H1 (cell line): ENCODE data around the gene CPXM2. TPM values are rescaled to one million over a fixed set of nuclear protein-coding genes. Genes with fewer than 3 reads are reported as not detected.
A peak's percentile ranks its signal among the peaks of the same experiment; 100 is the strongest.

ENCODE experiments used
- CTCF ChIA-PET: fragments of 300-600 bp; sonication (Branson Sonifier 250); formaldehyde crosslinking; loops from one replicate; lab custom pipeline; 2021; ENCODE audit not compliant: partially characterized antibody; lab: Charles Lee
- POLR2A ChIA-PET: fragments of 300-600 bp; sonication (Branson Sonifier 250); formaldehyde crosslinking; loops from one replicate; lab custom pipeline; 2021; ENCODE audit warnings: inconsistent platforms; ENCODE audit not compliant: partially characterized antibody; lab: Charles Lee
- DNase-seq, 2 experiments: peaks; one replicate each; pipeline versions ENCODE4 v3.0.0 to v3.0.0-alpha.2; 2010 to 2022; ENCODE audit warnings: low spot score in 2 of 2, low read depth in 1 of 2, mixed read lengths in 1 of 2
- FAIRE-seq: peaks from 2 replicates; lab custom pipeline; 2011; peaks lifted over from hg19 to GRCh38; lab: Jason Lieb, UNC
- H2AFZ ChIP-seq: 2 replicates; pipeline ENCODE4 v1.8.1; 2012; ENCODE audit warnings: low read length, inconsistent platforms
- H2AK5ac ChIP-seq: 2 replicates; pipeline ENCODE4 v1.6.1; 2013; ENCODE audit warnings: low read depth, low read length
- H2BK120ac ChIP-seq: replicated peaks from 2 replicates; pipeline ENCODE3; 2013; ENCODE audit warnings: low read depth, low read length, inconsistent platforms
- H2BK12ac ChIP-seq: 2 replicates; pipeline ENCODE4 v1.6.1; 2013; ENCODE audit warnings: low read depth, low read length
- H2BK15ac ChIP-seq: 2 replicates; pipeline ENCODE4 v1.6.1; 2013; ENCODE audit warnings: low read length
- H2BK20ac ChIP-seq: 2 replicates; pipeline ENCODE4 v1.6.1; 2013; ENCODE audit warnings: low read length
- H2BK5ac ChIP-seq: 2 replicates; pipeline ENCODE4 v1.6.1; 2013; ENCODE audit warnings: low read depth, low read length
- H3K14ac ChIP-seq: 2 replicates; pipeline ENCODE4 v1.6.1; 2013; ENCODE audit warnings: inconsistent platforms; ENCODE audit not compliant: insufficient read length
- H3K18ac ChIP-seq: 2 replicates; pipeline ENCODE4 v1.6.1; 2013; ENCODE audit warnings: low read length; ENCODE audit errors: extremely low read depth
- H3K23ac ChIP-seq: 2 replicates; pipeline ENCODE4 v1.6.1; 2013; ENCODE audit warnings: inconsistent platforms; ENCODE audit not compliant: insufficient read length
- H3K23me2 ChIP-seq: 2 replicates; pipeline ENCODE4 v1.6.1; 2013; ENCODE audit warnings: low read depth, low read length
- H3K27ac ChIP-seq: 2 replicates; pipeline ENCODE4 v1.6.1; 2011; ENCODE audit warnings: low read depth, low read length, inconsistent platforms
- H3K27me3 ChIP-seq, 4 experiments: replicated peaks in 1 of 4; 1 replicate in 1 of 4; 2 replicates in 3 of 4; pipeline versions ENCODE4 v1.6.1 to v1.8.1; 2011 to 2013; ENCODE audit warnings: low read length in 3 of 4, mild to moderate bottlenecking in 3 of 4, inconsistent platforms in 2 of 4, mixed read lengths in 2 of 4, moderate library complexity in 1 of 4; ENCODE audit not compliant: control insufficient read depth in 3 of 4, insufficient read depth in 3 of 4; ENCODE audit errors: extremely low read depth in 1 of 4
- H3K36me3 ChIP-seq, 4 experiments: 2 replicates each; pipeline versions ENCODE4 v1.6.1 to v1.8.1; 2011 to 2013; ENCODE audit warnings: mild to moderate bottlenecking in 4 of 4, low read length in 3 of 4, moderate library complexity in 2 of 4, control low read depth in 1 of 4, inconsistent platforms in 1 of 4; ENCODE audit not compliant: insufficient read depth in 4 of 4, control insufficient read depth in 2 of 4
- H3K4ac ChIP-seq: replicated peaks from 2 replicates; pipeline ENCODE3; 2013; ENCODE audit warnings: low read length, low read depth, mixed read lengths, inconsistent platforms; ENCODE audit not compliant: insufficient read length
- H3K4me1 ChIP-seq, 4 experiments: replicated peaks in 1 of 4; 1 replicate in 1 of 4; 2 replicates in 3 of 4; pipeline versions ENCODE4 v1.6.1 to v1.8.1; 2011 to 2013; ENCODE audit warnings: low read length in 3 of 4, inconsistent platforms in 2 of 4, mixed read lengths in 1 of 4; ENCODE audit not compliant: insufficient read depth in 4 of 4, control insufficient read depth in 3 of 4
- H3K4me2 ChIP-seq, 2 experiments: 2 replicates each; pipeline versions ENCODE4 v1.6.1 to v1.8.1; 2011 to 2013; ENCODE audit warnings: low read depth in 2 of 2, low read length in 2 of 2, control low read depth in 1 of 2, inconsistent platforms in 1 of 2, mild to moderate bottlenecking in 1 of 2; ENCODE audit not compliant: insufficient read depth in 1 of 2
- H3K4me3 ChIP-seq, 4 experiments: fragments of 200-600, 300-600 bp in 1 of 4; sonication (generic), shearing (Covaris generic), sonication (Bioruptor Twin) in 1 of 4; 2 replicates each; pipeline versions ENCODE4 v1.5.1 to v1.8.1; 2011 to 2016; ENCODE audit warnings: low read length in 4 of 4, low read depth in 3 of 4, control low read depth in 2 of 4, inconsistent platforms in 2 of 4, mild to moderate bottlenecking in 2 of 4, mixed read lengths in 1 of 4, moderate library complexity in 1 of 4; ENCODE audit not compliant: insufficient read depth in 2 of 4; ENCODE audit errors: extremely low read depth in 1 of 4
- H3K56ac ChIP-seq: replicated peaks from 2 replicates; pipeline ENCODE3; 2013; ENCODE audit warnings: low read depth, mild to moderate bottlenecking, mixed read lengths, low read length, inconsistent platforms; ENCODE audit not compliant: insufficient read length
- H3K79me1 ChIP-seq: 2 replicates; pipeline ENCODE4 v1.6.1; 2013; ENCODE audit warnings: low read depth, low read length, control low read depth
- H3K79me2 ChIP-seq, 2 experiments: 2 replicates each; pipeline versions ENCODE4 v1.6.1 to v1.8.1; 2012 to 2013; ENCODE audit warnings: low read length in 2 of 2, mild to moderate bottlenecking in 2 of 2, inconsistent platforms in 1 of 2; ENCODE audit not compliant: insufficient read depth in 2 of 2, control insufficient read depth in 1 of 2
- H3K9ac ChIP-seq, 4 experiments: replicated peaks in 1 of 4; 1 replicate in 1 of 4; 2 replicates in 3 of 4; pipeline versions ENCODE4 v1.6.1 to v1.8.1; 2011 to 2013; ENCODE audit warnings: low read depth in 3 of 4, low read length in 3 of 4, control low read depth in 2 of 4, mild to moderate bottlenecking in 2 of 4, moderate library complexity in 2 of 4, inconsistent platforms in 1 of 4; ENCODE audit errors: extremely low read depth in 1 of 4
- H3K9me3 ChIP-seq, 2 experiments: 2 replicates each; pipeline versions ENCODE4 v1.6.1 to v1.8.1; 2012 to 2013; ENCODE audit warnings: mild to moderate bottlenecking in 2 of 2, moderate library complexity in 2 of 2, control low read depth in 1 of 2, inconsistent platforms in 1 of 2, low read depth in 1 of 2, low read length in 1 of 2, mixed read lengths in 1 of 2; ENCODE audit not compliant: insufficient read depth in 2 of 2
- H4K20me1 ChIP-seq, 2 experiments: replicated peaks in 1 of 2; 2 replicates each; pipeline versions ENCODE3 to v1.8.1; 2011 to 2013; ENCODE audit warnings: inconsistent platforms in 2 of 2, low read length in 2 of 2, mild to moderate bottlenecking in 1 of 2; ENCODE audit not compliant: insufficient read depth in 2 of 2, control insufficient read depth in 1 of 2
- H4K5ac ChIP-seq: 2 replicates; pipeline ENCODE4 v1.6.1; 2013; ENCODE audit warnings: low read length, low read depth, mixed read lengths, inconsistent platforms; ENCODE audit not compliant: insufficient read length
- H4K8ac ChIP-seq: 2 replicates; pipeline ENCODE4 v1.8.0; 2013; ENCODE audit warnings: mild to moderate bottlenecking, moderate library complexity, low read length, inconsistent platforms; ENCODE audit not compliant: insufficient read depth; ENCODE audit errors: extremely low read depth
- H4K91ac ChIP-seq: replicated peaks from 2 replicates; pipeline ENCODE3; 2013; ENCODE audit warnings: low read length, mixed read lengths, inconsistent platforms; ENCODE audit not compliant: insufficient read length
- EGR1 ChIP-seq: IDR thresholded peaks from 2 replicates; pipeline ENCODE4 v1.6.1; 2011; ENCODE audit warnings: low read depth, low read length, borderline replicate concordance
- RAD21 ChIP-seq, 2 experiments: IDR thresholded peaks in 1 of 2; conservative IDR thresholded peaks in 1 of 2; 2 replicates each; pipeline ENCODE4 v1.6.1; 2011; ENCODE audit warnings: low read depth in 2 of 2, low read length in 2 of 2, improper control_type of control experiment in 1 of 2, inconsistent platforms in 1 of 2, mild to moderate bottlenecking in 1 of 2, moderate library complexity in 1 of 2
- SRF ChIP-seq: IDR thresholded peaks from 2 replicates; pipeline ENCODE4 v1.6.1; 2011; ENCODE audit warnings: mild to moderate bottlenecking, low read depth, low read length, moderate library complexity
- WGBS, 2 experiments: shearing (Covaris generic) in 1 of 2; methylation state at CpG; one replicate each; pipeline versions ENCODE4 v1.1.6 to v1.1.7; 2013 to 2015; ENCODE audit warnings: low lambda C conversion rate in 2 of 2, mixed read lengths in 2 of 2, inconsistent platforms in 1 of 2, low coverage in 1 of 2, missing lambda C conversion rate in 1 of 2; ENCODE audit not compliant: insufficient replicate concordance in 2 of 2, insufficient coverage in 1 of 2, insufficient read length in 1 of 2; ENCODE audit errors: extremely low coverage in 1 of 2, missing lambda C conversion rate in 1 of 2; 5-methylcytosine and 5-hydroxymethylcytosine counted together
- polyA plus RNA-seq, 7 experiments: library from polyadenylated mRNA; depleted of rRNA in 3 of 7; stranded (reverse) in 5 of 7; unstranded in 2 of 7; fragments of >200 nt in 5 of 7; fragments of 200-250 nt in 2 of 7; gene quantifications; 1 replicate in 5 of 7; 2 replicates in 1 of 7; 4 replicates in 1 of 7; pipeline versions ENCODE4 v1.2.1 to v1.2.3, GENCODE V29; 2011 to 2013; ENCODE audit warnings: missing spikeins in 2 of 7, mixed read lengths in 2 of 7
- total RNA-seq: library from RNA; stranded (reverse); fragmentation: NEBNext Ultra II Directional; extraction: Animal tissue kit (Norgen Biotek cat#: 25700); gene quantifications from 2 replicates; pipeline ENCODE4 v1.2.1, GENCODE V29; 2021

CPXM2 gene
- total and polyA plus RNA-seq, 2 of the 8 experiments (the other 6 are each of a cell fraction or from before 2014, with no cell fraction given), result 2.4 to 2.9 TPM

DNA sequence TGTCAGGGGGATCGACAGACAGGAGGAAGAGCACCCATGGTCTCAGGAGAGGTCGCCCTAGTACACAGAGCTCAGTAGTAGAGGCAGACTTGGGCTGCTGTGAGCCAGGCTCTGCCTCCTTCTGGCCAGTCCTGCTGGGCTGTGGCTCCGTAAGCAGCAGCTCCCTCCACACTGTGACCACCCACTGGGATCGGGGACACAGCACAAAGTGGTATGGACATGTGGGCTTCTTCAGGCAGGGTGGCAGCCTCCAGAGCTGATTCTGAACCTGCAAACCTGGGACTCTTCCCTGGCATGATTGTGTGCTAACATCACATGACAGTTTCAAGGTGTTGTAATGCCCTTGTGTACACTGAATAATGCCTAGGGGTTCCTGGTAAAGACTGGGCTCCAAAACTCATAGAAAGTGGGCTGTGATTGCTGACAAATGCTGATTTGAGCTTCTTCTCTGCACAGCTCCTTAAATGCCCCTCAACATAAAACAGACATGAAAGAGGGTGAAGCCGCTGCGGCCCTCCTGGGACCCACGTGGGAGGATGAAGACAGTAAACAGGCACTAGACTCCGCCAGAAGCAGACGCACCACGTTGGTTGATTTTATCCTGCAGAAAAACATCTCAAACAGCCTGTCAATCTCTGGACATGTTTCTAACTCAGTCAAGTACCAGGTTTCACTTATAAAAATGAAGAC, 148.7 kb downstream of the CPXM2 start:
- no peak overlapping the region for H2AFZ ChIP-seq
- no peak for FAIRE-seq

More for the DNA sequence above, 148.7 kb downstream of the CPXM2 start:
- Histone ChIP-seq H3K36me3 (no peaks in the 10 kb centered on the region), H3K27me3 (no peaks in the 10 kb centered on the region), H3K4me1 (peaks cover 0 to 10% (median 1%) of the 10 kb centered on the region in 4 experiments; a peak in 4 of 7 replicates), H3K9me3 (no peaks in the 10 kb centered on the region), H3K23ac (no peak overlapping the region), H2BK12ac (no peak overlapping the region), H2BK20ac (no peak overlapping the region), H3K23me2 (no peaks in the 10 kb centered on the region), H3K9ac (no peak overlapping the region), H3K14ac (no peak overlapping the region), H2BK120ac (no peak overlapping the region), H3K4me2 (no peak overlapping the region), H4K8ac (no peak overlapping the region), H3K4me3 (no peak overlapping the region), H3K79me2 (no peaks in the 10 kb centered on the region), H3K18ac (no peak overlapping the region), H3K4ac (no peak overlapping the region), H3K79me1 (no peaks in the 10 kb centered on the region), H2BK5ac (no peak overlapping the region), H2BK15ac (0 out of 2 replicates have a peak overlapping the region, but pooled peaks have one; percentile 61), H4K5ac (no peak overlapping the region), H4K20me1 (peaks cover 0 to 2% of the 10 kb centered on the region in 2 experiments), H4K91ac (no peak overlapping the region), H2AK5ac (no peak overlapping the region), H3K56ac (no peak overlapping the region), H3K27ac (no peak overlapping the region)
- no peak for TF ChIP-seq SRF
- TF ChIP-seq RAD21 (IDR thresholded peaks at IDR 0.05 in 1 of 2, conservative IDR thresholded peaks at IDR 0.05 in 1 of 2; ENCODE audit: low read depth in 2 of 2, low read length in 2 of 2), result peak; percentile 9 to 15; a peak in 1 of 4 replicates
- no peak for TF ChIP-seq EGR1
- ChIA-PET POLR2A (interaction anchor here (0.7 to 1.4 kb wide), 2 partner anchors 9 to 18 kb away, joined by 4 to 5 read pairs; no protein-coding TSS in a partner anchor), CTCF (interaction anchor here (1.2 to 1.8 kb wide), 3 partner anchors 19 to 169 kb away, joined by 4 to 5 read pairs (median 4); no protein-coding TSS in a partner anchor)
- DNase-seq, result no peak
- WGBS, 2 experiments, result 87% methylated on average over 10 of the region's 10 CpGs; no CpG with 5 or more reads in 1 of the 2 experiments
